ENCODE data around the gene DRD3.

DNA sequence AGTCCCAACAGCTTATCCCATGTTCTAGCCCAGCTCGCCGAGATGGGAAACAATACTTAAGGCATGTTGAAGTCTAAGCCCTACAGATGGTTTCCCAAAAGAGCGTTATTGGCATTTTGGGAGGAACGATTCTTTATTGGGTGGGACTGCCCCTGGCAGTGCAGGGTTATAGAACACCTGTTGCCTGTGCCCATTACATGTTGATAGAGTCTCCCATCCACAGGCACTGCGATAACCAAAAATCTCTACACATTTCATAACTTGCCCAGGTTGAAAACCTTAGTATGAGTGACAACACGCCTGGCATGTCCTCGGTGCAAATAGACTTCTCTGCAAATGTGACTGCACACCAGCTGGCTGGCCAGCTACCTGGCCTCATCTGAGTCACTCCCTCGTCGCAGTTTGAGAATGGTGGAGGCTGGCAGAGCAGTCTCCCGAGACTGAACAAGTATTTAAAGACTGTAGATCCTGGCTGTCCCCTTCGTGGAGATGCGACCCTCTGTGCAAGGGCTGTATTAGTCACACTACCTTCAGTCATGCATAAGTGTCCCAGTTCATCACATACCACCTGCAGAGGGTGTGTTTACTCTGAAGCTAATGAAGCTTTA lies 39.8 kb upstream of the DRD3 start:
- no peak for TF ChIP-seq CTCF (IDR thresholded peaks at IDR 0.05)
- TF ChIP-seq POLR2AphosphoS5 (IDR thresholded peaks at IDR 0.05) = no peak
